VCaP (cell line): Measurements from ENCODE around the gene INAVA.
A peak's percentile ranks its signal among the peaks of the same experiment; 100 is the strongest.

ENCODE experiments used
- H3K27ac ChIP-seq: fragments of 450-650 bp; 2 replicates; pipeline ENCODE4 v1.5.1; 2017
- CTCF ChIP-seq: fragments of 450-650 bp; conservative IDR thresholded peaks from 2 replicates; pipeline ENCODE4 v1.5.1; 2017; ENCODE audit warnings: mild to moderate bottlenecking, moderate library complexity

The INAVA gene

GRCh38 chr1:200895443-200895789 is 716 bp downstream of the INAVA start:
- H3K27ac ChIP-seq = peak overlapping the region; percentile 52; the same call in 1 of the 2 replicates
- no peak for TF ChIP-seq CTCF

GRCh38 chr1:200895801-200896530 is 1.3 kb downstream of the INAVA start:
- TF ChIP-seq CTCF = no peak
- H3K27ac ChIP-seq = peak overlapping the region; percentile 52; the same call in 1 of the 2 replicates

GRCh38 chr1:200896531-200897196 is 2.0 kb downstream of the INAVA start:
- TF ChIP-seq CTCF = no peak
- H3K27ac ChIP-seq = peak overlapping the region; percentile 52; the same call in 1 of the 2 replicates

- no peak for TF ChIP-seq CTCF
- peak overlapping the region; percentile 52; the same call in 1 of the 2 replicates for H3K27ac ChIP-seq
Measured at GRCh38 chr1:200897259-200897658, 2.6 kb downstream of the INAVA start.

GRCh38 chr1:200899015-200899386 is 4.3 kb downstream of the INAVA start:
- H3K27ac ChIP-seq = no peak overlapping the region
- no peak for TF ChIP-seq CTCF

- no peak for TF ChIP-seq CTCF
Measured at GRCh38 chr1:200899451-200899915, 4.8 kb downstream of the INAVA start.

GRCh38 chr1:200899954-200900867 is 5.5 kb downstream of the INAVA start:
- no peak overlapping the region for H3K27ac ChIP-seq
- no peak for TF ChIP-seq CTCF

More at GRCh38 chr1:200899451-200899915, 4.8 kb downstream of the INAVA start:
- H3K27ac ChIP-seq = no peak overlapping the region
